Stimulated activated CD8-positive, alpha-beta memory T cell treated with anti-CD3 and anti-CD28 coated beads, Interleukin-2, amount 100 ng/mL, for 1 hour (primary cell): ENCODE measurements around the gene PAPPA2.

Experiments
- DNase-seq, 2 donors: peaks; one replicate each; pipeline ENCODE4 v3.0.0-alpha.2; 2020; ENCODE audit warnings: low read depth in 2 of 2

Gene PAPPA2

GRCh38 chr1:176765608-176766007 is 302.6 kb downstream of the PAPPA2 start:
- no peak for DNase-seq

- DNase-seq: no peak
These were observed 303.8 kb downstream of the PAPPA2 start for GRCh38 chr1:176766779-176767178.

GRCh38 chr1:176767714-176768136 is 304.8 kb downstream of the PAPPA2 start:
- no peak for DNase-seq

- DNase-seq: no peak
These were observed 305.6 kb downstream of the PAPPA2 start for GRCh38 chr1:176768532-176768931.

- no peak for DNase-seq
These were observed 307.1 kb downstream of the PAPPA2 start for GRCh38 chr1:176770066-176770465.

GRCh38 chr1:176773038-176773437 is 310.1 kb downstream of the PAPPA2 start:
- DNase-seq: no peak

- DNase-seq: no peak
These were observed 311.2 kb downstream of the PAPPA2 start for GRCh38 chr1:176774224-176774623.

- DNase-seq: no peak
These were observed 312.4 kb downstream of the PAPPA2 start for GRCh38 chr1:176775378-176775777.

- DNase-seq: no peak
These were observed 313.0 kb downstream of the PAPPA2 start for GRCh38 chr1:176775996-176776395.

GRCh38 chr1:176778056-176778455 is 315.1 kb downstream of the PAPPA2 start:
- no peak for DNase-seq

GRCh38 chr1:176779992-176780328 is 317.0 kb downstream of the PAPPA2 start:
- DNase-seq: no peak

GRCh38 chr1:176783309-176783708 is 320.3 kb downstream of the PAPPA2 start:
- no peak for DNase-seq

- DNase-seq: no peak
These were observed 322.1 kb downstream of the PAPPA2 start for GRCh38 chr1:176785056-176785455.

- no peak for DNase-seq
These were observed 322.8 kb downstream of the PAPPA2 start for GRCh38 chr1:176785791-176786190.

- DNase-seq: no peak
These were observed 323.3 kb downstream of the PAPPA2 start for GRCh38 chr1:176786274-176786673.

GRCh38 chr1:176789571-176790090 is 326.7 kb downstream of the PAPPA2 start:
- DNase-seq: no peak

- no peak for DNase-seq
These were observed 327.8 kb downstream of the PAPPA2 start for GRCh38 chr1:176790786-176791185.

GRCh38 chr1:176791906-176792305 is 328.9 kb downstream of the PAPPA2 start:
- no peak for DNase-seq

GRCh38 chr1:176794897-176795508 is 332.0 kb downstream of the PAPPA2 start:
- DNase-seq: no peak

GRCh38 chr1:176795929-176796328 is 333.0 kb downstream of the PAPPA2 start:
- DNase-seq: no peak

GRCh38 chr1:176796583-176796982 is 333.6 kb downstream of the PAPPA2 start:
- no peak for DNase-seq

GRCh38 chr1:176799327-176799726 is 336.4 kb downstream of the PAPPA2 start:
- DNase-seq: no peak

GRCh38 chr1:176800978-176801513 is 338.1 kb downstream of the PAPPA2 start:
- no peak for DNase-seq

GRCh38 chr1:176801514-176802020 is 338.6 kb downstream of the PAPPA2 start:
- no peak for DNase-seq
